Loucy (cell line): Measurements from ENCODE around the gene HMX2.

Experiments
- EZH2phosphoT487 ChIP-seq: fragments of 200-600 bp; IDR thresholded peaks from 2 replicates; pipeline ENCODE4 v1.6.1; 2018; ENCODE audit warnings: antibody characterized with exemption, mild to moderate bottlenecking, moderate library complexity, borderline replicate concordance
- TF ChIP-seq, protein P1 (sequence below): fragments of 200-600 bp; sonication (generic); conservative IDR thresholded peaks from 2 replicates; pipeline ENCODE4 v1.5.1; 2014; ENCODE audit warnings: mild to moderate bottlenecking, antibody characterized with exemption, low read length

DNA sequence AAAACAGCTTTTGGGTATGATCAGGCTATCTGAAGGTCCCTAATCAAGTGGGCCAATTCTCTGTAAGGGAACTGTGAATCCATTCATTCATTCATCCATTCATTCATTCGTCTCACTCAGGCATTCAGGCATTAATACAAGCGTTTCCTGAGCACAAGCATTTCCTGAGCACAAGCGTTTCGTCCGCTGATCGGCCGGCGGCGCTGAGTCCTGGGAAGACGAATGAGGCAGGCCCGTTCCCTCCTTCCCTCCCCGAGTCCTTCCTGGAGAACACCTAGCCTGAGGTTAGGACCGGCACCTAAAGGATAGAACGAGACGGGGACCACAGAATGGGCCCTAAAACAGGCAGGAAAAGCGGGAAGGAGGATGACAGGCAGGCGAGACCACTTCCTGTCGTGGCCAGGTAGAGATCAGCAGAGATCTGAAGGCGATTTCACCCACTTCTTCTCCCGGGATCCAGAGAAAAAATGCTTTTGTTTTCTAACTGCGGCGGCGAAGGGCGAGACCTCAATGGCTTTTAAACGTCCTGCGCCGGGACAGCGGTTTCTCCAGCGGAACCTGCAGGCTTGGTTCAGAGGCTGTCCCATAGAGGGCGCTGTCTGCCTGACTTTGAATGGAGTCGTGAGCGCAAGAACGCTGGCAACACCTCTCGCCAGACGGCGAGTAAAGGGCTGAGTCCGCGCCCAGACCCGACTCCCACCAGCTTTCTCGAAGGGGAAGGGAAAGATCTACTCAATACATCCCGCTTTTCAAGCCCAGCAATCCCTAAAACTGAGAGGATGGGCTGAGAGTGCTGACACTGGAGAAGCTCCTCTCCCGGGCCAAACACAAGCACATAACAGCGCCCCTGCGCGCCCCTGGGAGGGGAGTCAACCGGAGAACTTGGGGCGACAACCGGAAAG lies 15.1 kb upstream of the HMX2 start:
- TF ChIP-seq, protein P1, sequence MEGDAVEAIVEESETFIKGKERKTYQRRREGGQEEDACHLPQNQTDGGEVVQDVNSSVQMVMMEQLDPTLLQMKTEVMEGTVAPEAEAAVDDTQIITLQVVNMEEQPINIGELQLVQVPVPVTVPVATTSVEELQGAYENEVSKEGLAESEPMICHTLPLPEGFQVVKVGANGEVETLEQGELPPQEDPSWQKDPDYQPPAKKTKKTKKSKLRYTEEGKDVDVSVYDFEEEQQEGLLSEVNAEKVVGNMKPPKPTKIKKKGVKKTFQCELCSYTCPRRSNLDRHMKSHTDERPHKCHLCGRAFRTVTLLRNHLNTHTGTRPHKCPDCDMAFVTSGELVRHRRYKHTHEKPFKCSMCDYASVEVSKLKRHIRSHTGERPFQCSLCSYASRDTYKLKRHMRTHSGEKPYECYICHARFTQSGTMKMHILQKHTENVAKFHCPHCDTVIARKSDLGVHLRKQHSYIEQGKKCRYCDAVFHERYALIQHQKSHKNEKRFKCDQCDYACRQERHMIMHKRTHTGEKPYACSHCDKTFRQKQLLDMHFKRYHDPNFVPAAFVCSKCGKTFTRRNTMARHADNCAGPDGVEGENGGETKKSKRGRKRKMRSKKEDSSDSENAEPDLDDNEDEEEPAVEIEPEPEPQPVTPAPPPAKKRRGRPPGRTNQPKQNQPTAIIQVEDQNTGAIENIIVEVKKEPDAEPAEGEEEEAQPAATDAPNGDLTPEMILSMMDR = peak; percentile 92
- no peak for TF ChIP-seq EZH2phosphoT487
